Uterus (tissue), 4 donors: ENCODE measurements around the gene TMEM175. TPM values are rescaled to one million over a fixed set of nuclear protein-coding genes. Genes with fewer than 3 reads are reported as not detected.

Experiments used
- DNase-seq, 2 donors: peaks; one replicate each; pipeline ENCODE4 v3.0.0-alpha.2; 2019 to 2020
- H3K27ac ChIP-seq, 2 donors: fragments of 200-600 bp; sonication (generic); 1 replicate in 1 of 2; 2 replicates in 1 of 2; pipeline ENCODE4 v1.5.1; 2016 to 2018
- H3K27me3 ChIP-seq, 2 donors: fragments of 200-600 bp; sonication (generic); one replicate each; pipeline ENCODE4 v1.5.1; 2018 to 2019; ENCODE audit warnings: control low read depth in 1 of 2
- H3K36me3 ChIP-seq, 2 donors: fragments of 200-600 bp; sonication (generic); one replicate each; pipeline ENCODE4 v1.5.1; 2019; ENCODE audit warnings: control low read depth in 1 of 2
- H3K4me1 ChIP-seq, 2 donors: fragments of 200-600 bp; sonication (generic); one replicate each; pipeline ENCODE4 v1.5.1; 2018 to 2019; ENCODE audit warnings: control low read depth in 1 of 2
- H3K4me3 ChIP-seq, 2 donors: fragments of 200-600 bp; sonication (generic); 1 replicate in 1 of 2; 2 replicates in 1 of 2; pipeline ENCODE4 v1.5.1; 2018 to 2019; ENCODE audit warnings: mild to moderate bottlenecking in 1 of 2
- H3K9me3 ChIP-seq, 2 donors: fragments of 200-600 bp; sonication (generic); one replicate each; pipeline ENCODE4 v1.5.1; 2019; ENCODE audit warnings: control low read depth in 1 of 2
- POLR2A ChIP-seq, 2 donors: fragments of 450-650 bp; IDR thresholded peaks; one replicate each; pipeline ENCODE4 v1.6.1; 2016; ENCODE audit warnings: antibody characterized with exemption in 2 of 2, mild to moderate bottlenecking in 1 of 2, moderate library complexity in 1 of 2
- intact Hi-C: fragments of 100-400 bp; cut with DNase I; formaldehyde crosslinking; loops from one replicate; pipeline ENCODE4 v1.15.1; 2023; ENCODE audit warnings: low total_unique reads
- total RNA-seq, 4 donors: library from RNA; depleted of rRNA in 3 of 4; stranded (reverse); fragments of >200 nt in 3 of 4; gene quantifications; one replicate each; pipeline versions ENCODE4 v1.1.0 to v1.2.4, GENCODE V29; 2014 to 2023
- TF ChIP-seq, protein P1 (sequence below), 4 experiments: fragments of 200-600 bp in 2 of 4; fragments of 450-650 bp in 2 of 4; sonication (generic) in 2 of 4; IDR thresholded peaks; one replicate each; pipeline ENCODE4 v1.5.1; 2016 to 2019; ENCODE audit warnings: antibody characterized with exemption in 4 of 4, mild to moderate bottlenecking in 2 of 4, moderate library complexity in 1 of 4
- donor health status: DM: yes; HTN: yes; CAD: no.

Gene TMEM175
- total RNA-seq, 4 donors from 2014 or later = 9.9 to 39.7 (median 26.3) TPM

DNA sequence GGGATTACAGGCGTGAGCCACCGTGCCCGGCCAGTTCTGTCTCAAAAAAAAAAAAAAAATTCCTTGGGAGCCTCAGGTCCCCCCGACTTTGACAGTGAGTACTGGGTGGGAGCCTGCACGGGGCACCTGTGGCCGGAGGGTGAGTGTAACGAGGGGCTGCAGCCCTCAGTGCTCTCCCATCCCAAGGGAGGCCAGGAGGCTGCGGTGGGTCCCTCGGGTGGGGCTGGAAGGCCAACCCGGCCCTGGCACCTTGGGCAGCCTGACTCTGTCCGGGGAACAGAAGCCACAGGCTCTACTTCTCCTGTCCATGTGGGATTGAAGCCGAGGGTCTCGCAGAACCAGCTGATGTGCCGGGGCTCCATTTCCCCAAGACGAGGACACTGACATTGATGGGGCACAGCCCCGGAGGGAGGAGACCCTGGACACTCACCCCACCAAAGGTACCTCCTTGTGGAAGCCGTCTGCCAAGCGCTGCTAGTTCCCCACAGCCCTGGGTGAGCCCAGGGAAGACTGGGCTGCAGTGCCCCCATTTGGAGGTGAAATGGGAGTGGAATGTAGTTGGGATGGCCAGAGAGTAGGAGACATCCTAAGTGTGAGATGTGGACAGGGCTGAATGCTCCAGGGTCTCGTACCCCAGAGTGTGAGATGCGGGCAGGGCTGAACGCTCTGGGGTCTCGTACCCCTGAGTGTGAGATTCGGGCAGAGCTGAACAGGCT is 63.2 kb downstream of the TMEM175 start:
- peaks cover 0 to 9% of the 10 kb centered on the region in 2 donors for H3K27me3 ChIP-seq
- no peak overlapping the region for H3K27ac ChIP-seq
- no peak overlapping the region for H3K4me3 ChIP-seq
- H3K36me3 ChIP-seq = no peaks in the 10 kb centered on the region
- DNase-seq = no peak
- no peak for TF ChIP-seq POLR2A (IDR thresholded peaks at IDR 0.05)
- TF ChIP-seq, protein P1, sequence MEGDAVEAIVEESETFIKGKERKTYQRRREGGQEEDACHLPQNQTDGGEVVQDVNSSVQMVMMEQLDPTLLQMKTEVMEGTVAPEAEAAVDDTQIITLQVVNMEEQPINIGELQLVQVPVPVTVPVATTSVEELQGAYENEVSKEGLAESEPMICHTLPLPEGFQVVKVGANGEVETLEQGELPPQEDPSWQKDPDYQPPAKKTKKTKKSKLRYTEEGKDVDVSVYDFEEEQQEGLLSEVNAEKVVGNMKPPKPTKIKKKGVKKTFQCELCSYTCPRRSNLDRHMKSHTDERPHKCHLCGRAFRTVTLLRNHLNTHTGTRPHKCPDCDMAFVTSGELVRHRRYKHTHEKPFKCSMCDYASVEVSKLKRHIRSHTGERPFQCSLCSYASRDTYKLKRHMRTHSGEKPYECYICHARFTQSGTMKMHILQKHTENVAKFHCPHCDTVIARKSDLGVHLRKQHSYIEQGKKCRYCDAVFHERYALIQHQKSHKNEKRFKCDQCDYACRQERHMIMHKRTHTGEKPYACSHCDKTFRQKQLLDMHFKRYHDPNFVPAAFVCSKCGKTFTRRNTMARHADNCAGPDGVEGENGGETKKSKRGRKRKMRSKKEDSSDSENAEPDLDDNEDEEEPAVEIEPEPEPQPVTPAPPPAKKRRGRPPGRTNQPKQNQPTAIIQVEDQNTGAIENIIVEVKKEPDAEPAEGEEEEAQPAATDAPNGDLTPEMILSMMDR (IDR thresholded peaks at IDR 0.05) = no peak
- H3K4me1 ChIP-seq = peaks cover 0 to 15% of the 10 kb centered on the region in 2 donors
- intact Hi-C loops = no loop called here
- no peaks in the 10 kb centered on the region for H3K9me3 ChIP-seq

DNA sequence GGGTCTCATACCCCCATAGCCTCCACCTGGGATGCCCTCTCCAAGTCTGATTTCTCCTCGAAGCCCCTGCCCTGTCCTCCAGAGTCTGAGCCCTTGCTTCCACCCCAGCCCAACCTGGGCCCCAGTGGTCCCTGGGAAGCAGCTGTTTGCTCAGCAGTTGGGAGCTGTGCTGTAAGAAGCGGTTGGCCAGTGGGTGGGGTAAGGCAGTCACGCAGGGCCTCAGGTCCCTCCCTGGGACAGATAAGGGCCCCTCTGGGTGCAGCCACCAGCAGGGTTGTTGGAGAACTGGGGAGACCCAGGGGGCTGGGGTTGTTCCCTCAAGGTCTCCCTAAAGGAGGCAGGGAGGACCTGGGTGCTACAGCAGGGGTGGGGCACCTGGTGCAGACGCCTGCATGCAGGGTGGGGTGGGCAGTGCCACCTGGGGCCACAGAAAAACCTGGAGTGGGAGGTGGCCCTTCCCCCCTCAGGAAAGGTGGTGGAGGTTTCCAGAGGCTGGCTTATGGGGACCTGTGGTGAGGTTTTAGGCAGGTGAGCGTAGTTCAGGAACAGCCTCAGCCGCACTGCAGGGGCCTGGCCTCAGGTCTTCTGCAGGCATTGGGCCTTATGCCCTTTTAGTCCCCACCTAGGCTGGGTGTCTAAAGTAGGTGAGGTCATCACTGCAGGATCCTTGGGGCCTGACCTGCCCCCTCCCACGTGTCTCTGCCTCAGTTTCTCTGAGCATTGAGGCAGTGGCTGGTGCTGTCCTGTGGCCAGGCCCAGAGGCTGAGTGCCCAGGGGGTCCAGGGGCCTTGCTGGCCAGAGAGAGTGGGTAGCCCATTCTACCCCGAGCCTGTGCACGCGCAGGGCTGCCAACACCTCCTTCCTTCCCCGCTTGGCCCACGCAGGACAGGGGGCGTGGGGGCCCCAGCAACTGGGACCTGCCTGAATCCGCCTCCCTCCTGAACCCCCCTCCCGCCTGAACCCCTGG is 64.1 kb downstream of the TMEM175 start:
- intact Hi-C loops = no loop called here
- Histone ChIP-seq H3K9me3 (no peaks in the 10 kb centered on the region), H3K27ac (no peak overlapping the region), H3K36me3 (no peaks in the 10 kb centered on the region), H3K4me3 (no peak overlapping the region), H3K27me3 (peaks cover 0 to 11% of the 10 kb centered on the region in 2 donors), H3K4me1 (peaks cover 0 to 15% of the 10 kb centered on the region in 2 donors)
- TF ChIP-seq, protein P1 (IDR thresholded peaks at IDR 0.05) = no peak
- no peak for TF ChIP-seq POLR2A (IDR thresholded peaks at IDR 0.05)
- no peak for DNase-seq

DNA sequence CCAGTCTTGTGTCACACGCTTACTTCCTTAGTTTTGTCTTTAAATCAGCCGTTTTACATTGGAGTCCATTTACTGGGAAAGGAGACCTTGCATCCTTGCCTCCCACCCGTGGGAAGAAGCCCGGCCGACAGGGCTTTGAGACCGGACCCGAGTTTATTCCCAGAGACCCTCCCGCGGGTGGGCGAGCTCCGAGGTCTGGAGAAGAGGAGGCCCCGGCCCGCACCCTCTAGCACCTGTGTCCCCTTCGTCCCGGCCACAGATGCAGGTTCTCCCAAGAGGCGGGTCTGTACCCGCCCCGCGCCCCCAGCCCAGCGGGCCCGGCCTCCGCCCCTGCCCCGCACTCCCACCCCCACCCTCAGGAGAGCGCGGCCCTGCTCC is 64.7 kb downstream of the TMEM175 start:
- intact Hi-C loops = no loop called here
- H3K27me3 ChIP-seq = peaks cover 4 to 17% of the 10 kb centered on the region in 2 donors

DNA sequence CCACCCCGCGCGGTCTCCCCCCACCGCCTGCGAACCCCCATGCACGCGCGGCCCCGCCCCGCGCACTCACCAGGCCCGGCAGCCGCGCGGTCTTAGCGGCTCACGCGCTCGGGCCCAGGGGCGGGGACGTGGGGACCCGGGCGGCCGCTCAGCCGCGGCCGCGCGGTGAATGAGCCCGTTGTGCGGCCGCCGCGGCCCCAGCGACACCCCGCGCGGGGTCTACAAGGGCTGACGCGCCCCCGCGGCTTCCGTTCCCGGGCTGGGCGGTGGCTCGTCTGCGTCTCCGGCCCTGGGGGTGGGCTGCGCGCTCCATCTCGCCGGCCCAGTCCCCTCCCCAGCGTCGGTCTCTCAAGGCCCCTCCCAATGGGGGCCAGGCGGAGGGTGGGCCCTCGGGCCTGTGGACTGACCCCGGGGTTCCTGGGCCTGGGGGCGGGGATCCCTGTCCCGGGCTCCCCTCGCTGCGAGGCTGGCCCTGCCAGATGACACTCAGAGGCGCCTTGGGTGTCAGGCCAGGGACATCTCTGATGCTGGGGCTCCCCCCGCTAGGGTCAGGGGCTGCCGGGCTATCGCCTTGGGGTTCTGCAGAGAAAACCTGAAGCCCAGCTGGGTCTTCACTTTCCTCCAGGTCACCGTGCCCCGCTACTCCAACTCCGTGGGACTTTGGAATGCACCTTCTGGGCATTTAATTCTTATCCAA is 65.3 kb downstream of the TMEM175 start:
- Histone ChIP-seq H3K4me1 (peaks cover 0 to 19% of the 10 kb centered on the region in 2 donors), H3K9me3 (no peaks in the 10 kb centered on the region), H3K36me3 (no peaks in the 10 kb centered on the region), H3K4me3 (peak overlapping the region in 1 of 2 donors; percentile 18), H3K27me3 (peaks cover 9 to 23% of the 10 kb centered on the region in 2 donors), H3K27ac (no peak overlapping the region)
- no peak for DNase-seq
- TF ChIP-seq POLR2A (IDR thresholded peaks at IDR 0.05) = no peak
- TF ChIP-seq, protein P1 (IDR thresholded peaks at IDR 0.05) = no peak
- intact Hi-C loops = no loop called here

More for the DNA sequence above, 64.7 kb downstream of the TMEM175 start:
- peak overlapping the region in 1 of 2 donors; percentile 18 for H3K4me3 ChIP-seq
- DNase-seq = no peak
- peaks cover 0 to 15% of the 10 kb centered on the region in 2 donors for H3K4me1 ChIP-seq
- H3K36me3 ChIP-seq = no peaks in the 10 kb centered on the region
- H3K27ac ChIP-seq = no peak overlapping the region
- H3K9me3 ChIP-seq = no peaks in the 10 kb centered on the region
- TF ChIP-seq, protein P1 (IDR thresholded peaks at IDR 0.05) = no peak
- TF ChIP-seq POLR2A (IDR thresholded peaks at IDR 0.05) = no peak
